ENCODE results near the gene LDLRAD3.
"Not testable (repeated sequence)": the region's sequence is repeated elsewhere in the genome, so short reads cannot be mapped to it uniquely, and the experiment has no call there.

Gene LDLRAD3

DNA sequence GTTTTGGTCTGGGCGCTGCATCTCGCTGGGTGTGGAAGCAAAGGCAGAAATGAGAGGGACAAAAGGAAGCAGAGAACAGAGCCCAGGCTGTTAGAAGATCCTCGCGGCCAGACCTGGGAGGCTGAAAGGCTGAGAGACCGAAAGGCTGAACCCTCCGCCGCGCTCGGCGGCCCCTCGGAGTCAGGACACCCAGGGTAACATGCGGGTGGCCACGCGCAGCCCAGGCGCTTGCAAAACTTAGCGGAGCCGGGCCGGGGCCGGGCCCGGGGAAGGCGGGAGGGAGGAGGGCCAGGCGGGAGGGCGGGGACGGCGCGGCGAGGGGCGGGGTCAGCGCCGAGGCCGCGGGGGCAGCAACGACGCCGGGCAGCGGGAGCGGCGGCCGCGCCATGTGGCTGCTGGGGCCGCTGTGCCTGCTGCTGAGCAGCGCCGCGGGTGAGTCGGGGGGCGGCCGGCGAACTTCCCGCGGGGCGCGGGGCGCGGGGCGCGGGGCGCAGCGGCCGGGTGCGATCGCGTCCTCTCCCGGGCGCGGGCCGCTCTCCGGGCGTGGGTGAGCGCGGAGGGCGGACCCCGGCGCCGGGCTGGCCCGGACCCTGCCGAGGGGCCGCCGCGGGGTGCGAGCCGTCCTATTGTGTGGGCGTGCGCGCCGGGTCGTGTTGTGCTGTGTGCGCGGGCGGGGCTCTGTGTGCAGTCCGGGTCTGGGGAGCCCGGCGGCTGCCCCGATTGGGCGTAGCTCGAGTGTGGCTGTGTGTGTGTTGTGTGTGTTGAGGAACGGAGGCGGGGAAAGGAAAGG lies at the start of gene LDLRAD3:
LDLRAD3 (plus strand) TSS at position 350 of the 790 bp plus-strand sequence; CDS start at position 387, 37 bp downstream.
- DNase-seq: peak; percentile 90

DNA sequence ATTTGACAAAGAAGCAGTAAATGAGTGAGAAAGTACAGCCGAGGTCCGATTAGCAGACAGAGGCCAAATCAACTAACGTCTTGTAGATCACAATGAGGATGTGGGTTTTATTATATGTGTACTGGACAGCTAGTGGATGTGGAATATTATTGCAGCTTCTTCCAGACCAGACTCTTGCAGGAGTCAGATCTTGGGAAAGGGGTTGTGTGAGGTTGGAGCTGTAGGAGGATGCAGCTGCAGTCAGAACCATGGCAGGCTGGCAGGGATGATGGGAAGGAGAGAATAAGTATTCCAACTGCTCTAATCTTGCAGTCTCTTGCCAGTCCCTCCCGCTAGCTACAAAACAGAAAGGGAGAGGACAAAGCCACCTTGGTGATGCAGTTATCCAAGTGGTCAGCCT lies 46.8 kb upstream of the LDLRAD3 start:
- DNase-seq: no peak

DNA sequence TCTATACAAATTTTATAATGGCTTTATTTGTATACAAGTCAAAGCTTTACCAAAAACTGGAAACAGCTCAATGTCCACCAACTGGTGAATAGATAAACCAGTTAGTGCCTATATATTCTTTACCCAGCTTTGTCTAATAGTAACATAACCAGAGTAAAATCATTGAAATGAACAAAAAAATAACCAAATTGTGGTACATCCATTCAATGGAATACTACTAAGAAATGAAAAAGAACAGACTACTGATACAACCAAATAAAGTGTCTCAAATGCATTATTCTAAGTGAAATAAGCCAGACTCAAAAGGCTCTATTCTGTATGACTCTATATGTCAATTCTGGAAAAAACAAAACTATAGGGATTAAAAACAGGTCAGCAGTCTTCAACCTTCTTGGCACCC lies 40.9 kb upstream of the LDLRAD3 start:
- no peak for DNase-seq

- peak; percentile 76 for DNase-seq
Observed at GRCh38 chr11:35905646-35906276, 38.1 kb upstream of the LDLRAD3 start.

DNA sequence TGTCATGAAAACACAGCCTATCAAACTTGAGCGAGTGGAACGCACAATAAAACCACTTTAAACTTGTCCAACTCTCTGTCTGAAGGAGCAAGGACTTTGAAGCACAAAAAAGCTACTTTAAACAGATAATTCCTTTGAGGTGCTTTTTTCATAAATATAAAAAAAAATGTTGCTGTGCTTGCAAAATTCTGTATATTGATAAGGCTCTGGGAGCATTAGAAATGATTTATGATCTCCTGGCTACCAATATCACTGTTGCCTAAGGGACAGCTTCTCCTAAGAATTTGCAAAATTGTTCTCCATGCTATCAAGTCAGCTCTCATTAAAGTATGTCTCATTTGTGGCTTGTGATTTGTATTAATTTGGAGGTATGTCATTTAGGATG lies 37.6 kb upstream of the LDLRAD3 start:
- DNase-seq: no peak

- no peak for DNase-seq
Observed at GRCh38 chr11:35906681-35907080, 37.2 kb upstream of the LDLRAD3 start.

- peak; percentile 75 for DNase-seq
Observed at GRCh38 chr11:35907648-35908431, 36.0 kb upstream of the LDLRAD3 start.

GRCh38 chr11:35908432-35908771 lies 35.5 kb upstream of the LDLRAD3 start:
- DNase-seq: not testable (repeated sequence)

- peak; percentile 19 for DNase-seq
Observed at GRCh38 chr11:35909511-35910265, 34.2 kb upstream of the LDLRAD3 start.

DNA sequence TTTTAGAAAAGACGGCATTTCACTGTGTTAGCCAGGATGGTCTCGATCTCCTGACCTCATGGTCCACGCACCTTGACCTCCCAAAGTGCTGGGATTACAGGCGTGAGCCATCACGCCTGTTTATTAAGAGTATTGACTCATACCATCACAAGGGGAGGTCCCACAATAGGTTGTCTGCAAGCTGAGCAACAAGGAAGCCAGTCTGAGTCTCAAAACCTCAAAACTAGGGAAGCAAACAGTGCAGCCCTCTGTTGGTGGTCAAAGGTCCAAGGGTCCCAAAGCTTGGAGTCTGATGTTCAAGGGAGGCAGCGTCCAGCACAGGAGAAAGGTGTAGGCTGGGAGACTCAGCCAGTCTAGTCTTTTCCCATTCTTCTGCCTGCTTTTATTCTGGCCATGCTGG lies 32.8 kb upstream of the LDLRAD3 start:
- peak; percentile 17 for DNase-seq

- DNase-seq: peak; percentile 12
Observed at GRCh38 chr11:35911616-35912165, 32.2 kb upstream of the LDLRAD3 start.

DNA sequence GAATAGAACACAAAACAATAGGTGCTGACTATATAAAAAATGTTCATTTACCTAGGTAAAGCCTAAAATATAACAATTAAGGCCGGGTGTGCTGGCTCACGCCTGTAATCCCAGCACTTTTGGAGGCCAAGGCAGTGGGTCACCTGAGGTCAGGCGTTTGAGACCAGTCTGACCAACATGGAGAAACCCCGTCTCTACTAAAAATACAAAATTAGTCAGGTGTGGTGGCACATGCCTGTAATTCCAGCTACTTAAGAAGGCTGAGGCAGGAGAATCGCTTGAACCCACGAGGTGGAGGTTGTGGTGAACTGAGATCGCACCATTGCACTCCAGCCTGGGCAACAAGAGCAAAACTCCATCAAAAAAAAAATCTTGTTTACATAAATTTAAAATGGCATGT lies 31.4 kb upstream of the LDLRAD3 start:
- DNase-seq: not testable (repeated sequence)

DNA sequence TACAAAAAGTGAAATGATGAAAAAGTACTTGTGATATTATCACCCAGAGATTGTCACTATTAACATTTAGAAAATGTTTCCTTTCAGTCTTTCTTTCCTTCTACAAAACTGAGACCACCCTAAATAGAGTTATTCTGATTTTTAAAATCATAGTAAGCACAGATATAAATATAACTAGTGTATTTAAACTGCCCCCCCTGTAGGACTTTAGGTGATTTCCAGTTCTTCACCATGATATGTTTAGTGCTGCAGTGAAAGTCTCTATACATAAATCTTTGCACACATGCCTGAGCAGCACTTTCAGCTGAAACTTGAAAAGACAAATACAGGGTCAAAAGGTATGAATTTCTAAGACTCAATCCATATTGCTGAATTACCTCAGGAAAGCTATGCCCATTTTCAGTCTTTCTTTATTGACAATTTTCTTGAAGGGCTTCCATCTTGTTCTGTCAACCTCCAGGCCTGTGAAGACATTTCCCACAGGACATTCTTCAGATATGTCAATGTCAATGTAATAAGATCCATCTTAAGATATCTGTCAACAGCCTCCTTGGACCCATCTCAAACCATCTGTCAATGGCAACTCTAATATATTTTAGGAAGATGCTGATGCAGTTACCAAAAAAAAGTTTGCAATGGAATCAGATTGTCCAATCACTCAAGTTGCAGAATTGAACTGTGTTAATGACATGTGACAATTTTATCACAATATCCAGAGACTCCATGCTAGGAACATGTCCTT lies 30.8 kb upstream of the LDLRAD3 start:
- no peak for DNase-seq

DNA sequence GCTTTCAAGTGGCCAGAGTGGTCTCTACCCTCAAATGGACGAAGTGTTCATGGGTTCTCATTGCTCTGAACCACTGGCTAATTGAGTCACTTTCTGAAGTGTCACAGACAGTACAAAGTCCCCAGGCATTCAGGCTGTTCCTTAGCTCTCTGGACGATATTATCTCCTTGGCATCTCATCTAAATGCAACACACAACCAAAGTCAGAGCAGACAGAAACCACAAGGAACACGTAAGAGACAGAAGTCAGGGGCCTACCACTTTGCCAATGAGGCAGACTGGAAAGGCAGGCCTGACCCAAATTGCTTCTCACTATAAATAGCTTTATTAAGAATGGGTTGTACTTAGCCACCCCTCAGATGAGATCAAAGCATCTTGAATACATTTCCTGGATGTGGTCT lies 29.0 kb upstream of the LDLRAD3 start:
- DNase-seq: no peak

- DNase-seq: no peak
Observed at GRCh38 chr11:35916270-35916669, 27.6 kb upstream of the LDLRAD3 start.

DNA sequence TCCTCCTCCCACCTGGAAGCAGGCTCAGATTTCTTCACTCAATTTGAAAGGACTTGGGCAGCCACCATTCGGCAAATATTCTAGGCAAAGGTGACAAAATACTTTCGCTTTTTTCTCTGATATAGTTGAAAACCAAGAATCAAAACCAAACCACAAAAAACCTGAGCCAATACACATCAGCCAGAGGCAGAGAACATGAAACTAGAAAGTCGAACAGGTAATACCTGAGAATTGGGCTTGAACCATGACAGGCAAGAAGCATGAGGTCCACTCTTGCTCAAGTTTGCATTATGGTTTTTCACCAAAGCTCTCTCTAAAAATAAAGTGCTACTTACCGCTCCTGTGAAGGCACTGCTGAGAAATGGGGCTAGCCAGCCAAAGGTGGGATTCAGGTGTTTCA lies 26.2 kb upstream of the LDLRAD3 start:
- no peak for DNase-seq

DNA sequence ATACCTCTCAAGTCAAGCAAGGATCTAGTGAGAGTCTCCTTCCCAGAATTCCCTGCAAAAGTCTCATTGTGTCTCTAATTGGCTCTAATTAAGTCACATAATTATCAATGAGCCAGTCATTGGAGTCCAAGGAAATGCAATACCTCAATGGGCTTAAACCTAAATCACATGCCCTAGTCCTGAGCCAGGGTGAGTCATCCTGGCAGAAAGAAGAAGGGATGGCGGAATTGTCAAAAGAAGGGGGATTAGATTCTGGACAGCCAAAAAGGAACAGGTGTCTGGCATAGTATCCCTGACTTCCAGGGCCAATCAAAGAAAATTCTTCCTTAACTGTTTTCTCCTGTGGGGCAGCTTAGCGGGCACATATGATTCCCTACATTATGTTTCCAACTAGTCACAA lies 25.1 kb upstream of the LDLRAD3 start:
- DNase-seq: no peak

DNA sequence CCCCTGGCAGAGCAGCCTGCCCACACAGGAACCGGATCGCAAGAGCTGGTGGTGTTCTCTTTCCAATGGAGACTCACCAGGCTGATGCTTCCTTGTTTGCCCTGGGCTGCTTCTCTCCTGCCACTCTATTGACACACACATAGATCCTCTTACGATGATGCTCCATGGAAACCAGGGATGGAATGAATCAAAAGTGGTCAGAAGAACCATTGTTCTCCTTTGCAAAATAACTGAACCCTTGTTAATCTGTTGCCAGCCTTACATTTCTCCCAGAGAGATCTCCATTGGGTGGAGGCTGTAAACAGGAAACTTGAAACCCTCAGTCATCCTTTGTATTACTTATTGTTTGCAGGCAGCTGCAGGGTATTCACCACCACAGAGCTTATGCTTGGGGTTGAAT lies 24.6 kb upstream of the LDLRAD3 start:
- DNase-seq: no peak

- no peak for DNase-seq
Observed at GRCh38 chr11:35923452-35923851, 20.4 kb upstream of the LDLRAD3 start.

DNA sequence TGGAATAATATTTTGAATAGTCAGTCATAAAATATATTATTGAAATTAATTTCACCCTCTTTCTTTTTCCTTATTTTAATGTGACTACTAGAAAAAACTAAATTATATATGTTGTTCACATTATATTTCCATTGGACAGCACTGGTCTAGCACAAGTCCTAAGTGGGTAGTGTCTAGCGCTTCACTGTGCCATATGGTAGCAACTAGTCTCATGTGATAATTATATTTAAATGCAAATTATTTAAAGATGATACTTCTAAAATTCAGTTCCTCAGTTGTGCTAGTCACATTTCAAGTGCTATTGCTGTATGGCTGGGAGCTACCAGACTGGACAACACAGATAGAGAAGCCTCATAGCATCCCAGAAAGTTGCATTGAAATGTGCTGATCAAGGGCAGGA lies 19.1 kb upstream of the LDLRAD3 start:
- no peak for DNase-seq

DNA sequence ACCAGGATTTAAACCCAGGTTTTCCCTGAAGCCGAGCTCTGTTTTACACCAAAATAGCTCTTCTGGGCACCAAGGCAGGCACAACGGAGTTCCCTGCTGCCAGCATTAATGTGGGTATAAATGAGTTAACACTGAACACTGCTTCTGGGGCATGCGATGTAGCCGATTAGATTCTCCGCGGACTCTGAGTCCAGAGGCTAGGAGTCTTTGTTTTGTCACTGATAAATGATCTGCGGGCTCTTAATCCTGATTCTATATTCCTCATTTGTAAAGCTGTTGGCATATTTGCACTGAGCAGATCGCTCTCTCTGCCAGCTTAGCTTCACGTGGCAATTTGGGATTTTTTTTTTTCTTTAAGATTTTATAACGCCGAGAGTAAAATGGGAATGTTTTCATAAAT lies 16.8 kb upstream of the LDLRAD3 start:
- DNase-seq: no peak

GRCh38 chr11:35927682-35928081 lies 16.2 kb upstream of the LDLRAD3 start:
- peak; percentile 67 for DNase-seq
